Epithelial cell of proximal tubule (primary cell): ENCODE data around the gene MAPKAP1. TPM values are rescaled to one million over a fixed set of nuclear protein-coding genes. Genes with fewer than 3 reads are reported as not detected.

ENCODE experiments used
- DNase-seq: peaks from one replicate; pipeline ENCODE4 v3.0.0-alpha.2; 2011; ENCODE audit warnings: low read depth
- H3K4me3 ChIP-seq: 2 replicates; pipeline ENCODE4 v1.5.1; 2011; ENCODE audit warnings: low read depth, mild to moderate bottlenecking, low read length
- total RNA-seq: library from RNA; depleted of rRNA; stranded (reverse); fragments of >200 nt; gene quantifications from 2 replicates; pipeline ENCODE4 v1.2.3, GENCODE V29; 2015
- TF ChIP-seq, protein P1 (sequence below): conservative IDR thresholded peaks from 2 replicates; pipeline ENCODE4 v1.5.1; 2012; ENCODE audit warnings: low read depth, mild to moderate bottlenecking, low read length

MAPKAP1 gene
- total RNA-seq, 1 donor from 2014 or later = 100 TPM

- no peak for DNase-seq
- no peak overlapping the region for H3K4me3 ChIP-seq
Measured at GRCh38 chr9:125479846-125480615, 227.0 kb downstream of the MAPKAP1 start.

GRCh38 chr9:125477089-125477544, 229.9 kb downstream of the MAPKAP1 start:
- no peak for DNase-seq
- no peak overlapping the region for H3K4me3 ChIP-seq
- TF ChIP-seq, protein P1, sequence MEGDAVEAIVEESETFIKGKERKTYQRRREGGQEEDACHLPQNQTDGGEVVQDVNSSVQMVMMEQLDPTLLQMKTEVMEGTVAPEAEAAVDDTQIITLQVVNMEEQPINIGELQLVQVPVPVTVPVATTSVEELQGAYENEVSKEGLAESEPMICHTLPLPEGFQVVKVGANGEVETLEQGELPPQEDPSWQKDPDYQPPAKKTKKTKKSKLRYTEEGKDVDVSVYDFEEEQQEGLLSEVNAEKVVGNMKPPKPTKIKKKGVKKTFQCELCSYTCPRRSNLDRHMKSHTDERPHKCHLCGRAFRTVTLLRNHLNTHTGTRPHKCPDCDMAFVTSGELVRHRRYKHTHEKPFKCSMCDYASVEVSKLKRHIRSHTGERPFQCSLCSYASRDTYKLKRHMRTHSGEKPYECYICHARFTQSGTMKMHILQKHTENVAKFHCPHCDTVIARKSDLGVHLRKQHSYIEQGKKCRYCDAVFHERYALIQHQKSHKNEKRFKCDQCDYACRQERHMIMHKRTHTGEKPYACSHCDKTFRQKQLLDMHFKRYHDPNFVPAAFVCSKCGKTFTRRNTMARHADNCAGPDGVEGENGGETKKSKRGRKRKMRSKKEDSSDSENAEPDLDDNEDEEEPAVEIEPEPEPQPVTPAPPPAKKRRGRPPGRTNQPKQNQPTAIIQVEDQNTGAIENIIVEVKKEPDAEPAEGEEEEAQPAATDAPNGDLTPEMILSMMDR = no peak

More at GRCh38 chr9:125479846-125480615, 227.0 kb downstream of the MAPKAP1 start:
- TF ChIP-seq, protein P1 = no peak

DNA sequence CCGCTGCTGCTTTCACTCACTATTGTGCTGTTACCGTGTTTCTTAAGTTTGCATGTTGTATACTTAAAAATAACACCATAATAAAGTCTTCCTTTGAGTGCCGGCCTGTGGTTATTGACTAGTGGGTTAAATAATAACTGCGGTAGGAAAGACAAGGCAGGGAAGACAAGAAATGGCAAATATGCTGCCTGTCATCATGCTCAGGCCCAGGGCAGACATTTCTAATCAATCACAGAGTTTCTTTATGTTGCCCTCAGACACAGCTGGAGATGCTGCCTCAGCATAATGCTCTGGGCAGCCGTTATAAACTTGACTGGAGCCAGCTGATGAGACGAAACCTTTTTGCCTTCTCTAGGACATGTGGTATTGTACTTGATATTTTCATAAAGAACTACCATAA, 230.4 kb downstream of the MAPKAP1 start:
- DNase-seq = no peak
- TF ChIP-seq, protein P1 = no peak
- H3K4me3 ChIP-seq = no peak overlapping the region

DNA sequence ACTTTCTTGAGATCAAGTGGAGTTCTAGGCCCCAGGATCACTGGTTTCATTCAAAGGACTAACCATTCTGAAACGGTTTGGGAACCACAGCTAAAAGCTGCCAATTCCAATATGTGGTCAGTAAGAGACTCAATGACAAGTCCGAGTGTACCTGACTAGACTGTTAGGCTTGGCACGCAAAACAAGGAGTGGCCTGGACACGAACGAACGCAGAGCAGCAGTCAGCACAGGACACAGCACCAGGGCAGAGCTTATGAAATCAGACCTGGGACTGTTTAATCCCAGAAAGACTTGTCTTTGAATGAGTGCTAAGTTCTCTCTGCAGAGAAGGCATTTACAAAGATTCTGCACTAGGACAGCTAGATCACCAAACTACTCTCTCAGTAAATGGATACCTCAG, 231.6 kb downstream of the MAPKAP1 start:
- TF ChIP-seq, protein P1 = no peak
- DNase-seq = no peak
- H3K4me3 ChIP-seq = no peak overlapping the region

- no peak overlapping the region for H3K4me3 ChIP-seq
- TF ChIP-seq, protein P1 = no peak
- DNase-seq = no peak
Measured at GRCh38 chr9:125472926-125473701, 233.9 kb downstream of the MAPKAP1 start.

DNA sequence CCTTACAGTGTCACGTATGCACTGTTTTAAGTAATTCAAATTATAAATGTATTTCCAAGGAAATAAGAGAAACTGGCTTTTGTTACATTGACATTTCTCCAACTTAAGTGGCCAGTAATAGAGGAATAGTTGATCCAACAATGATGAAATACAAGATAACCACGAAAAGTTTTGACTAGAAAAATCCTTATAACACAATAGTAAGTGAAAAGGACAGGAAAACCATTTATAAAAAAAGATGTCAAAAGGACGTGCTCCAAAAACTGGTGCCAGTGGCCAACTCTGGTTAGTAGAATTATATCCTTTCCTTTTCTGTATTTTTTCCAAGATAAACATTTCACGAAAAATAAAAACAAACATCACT, 234.5 kb downstream of the MAPKAP1 start:
- no peak for DNase-seq
- TF ChIP-seq, protein P1 = no peak
- no peak overlapping the region for H3K4me3 ChIP-seq
